PC-3 (cell line): ENCODE results near the gene SALL4.
"Not testable (repeated sequence)": the region's sequence is repeated elsewhere in the genome, so short reads cannot be mapped to it uniquely, and the experiment has no call there.

Source experiments
- EZH2 ChIP-seq: fragments of 300-600 bp; sonication (generic); IDR thresholded peaks from one replicate; pipeline ENCODE4 v1.6.1; 2017; ENCODE audit warnings: antibody characterized with exemption, mild to moderate bottlenecking, low read length; ENCODE audit not compliant: unreplicated experiment
- EZH2phosphoT487 ChIP-seq: fragments of 300-600 bp; sonication (generic); IDR thresholded peaks from 2 replicates; pipeline ENCODE4 v1.6.1; 2018; ENCODE audit warnings: mild to moderate bottlenecking, antibody characterized with exemption, low read length, borderline replicate concordance
- TF ChIP-seq, protein P1 (sequence below): fragments of 300-600 bp; sonication (generic); conservative IDR thresholded peaks from 2 replicates; pipeline ENCODE4 v1.5.1; 2017; ENCODE audit warnings: antibody characterized with exemption, low read depth, mild to moderate bottlenecking, low read length

DNA sequence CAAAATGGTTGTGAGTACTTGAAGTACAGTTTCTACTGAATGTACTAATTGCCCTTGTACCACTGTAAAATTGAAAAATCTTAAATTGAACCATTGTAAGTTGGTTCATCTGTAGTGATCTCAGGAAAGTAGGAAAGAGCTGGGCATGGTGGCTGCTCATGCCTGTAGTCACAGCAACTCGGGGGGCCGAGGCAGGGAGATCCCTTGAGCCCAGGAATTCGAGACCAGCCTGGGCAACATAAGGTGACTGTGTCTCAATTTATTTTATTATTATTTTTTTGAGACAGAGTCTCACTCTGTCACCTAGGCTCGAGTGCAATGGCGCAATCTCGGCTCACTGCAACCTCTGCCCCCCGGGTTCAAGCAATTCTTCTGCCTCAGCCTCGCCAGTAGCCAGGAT, 14.5 kb upstream of the SALL4 start:
- TF ChIP-seq, protein P1, sequence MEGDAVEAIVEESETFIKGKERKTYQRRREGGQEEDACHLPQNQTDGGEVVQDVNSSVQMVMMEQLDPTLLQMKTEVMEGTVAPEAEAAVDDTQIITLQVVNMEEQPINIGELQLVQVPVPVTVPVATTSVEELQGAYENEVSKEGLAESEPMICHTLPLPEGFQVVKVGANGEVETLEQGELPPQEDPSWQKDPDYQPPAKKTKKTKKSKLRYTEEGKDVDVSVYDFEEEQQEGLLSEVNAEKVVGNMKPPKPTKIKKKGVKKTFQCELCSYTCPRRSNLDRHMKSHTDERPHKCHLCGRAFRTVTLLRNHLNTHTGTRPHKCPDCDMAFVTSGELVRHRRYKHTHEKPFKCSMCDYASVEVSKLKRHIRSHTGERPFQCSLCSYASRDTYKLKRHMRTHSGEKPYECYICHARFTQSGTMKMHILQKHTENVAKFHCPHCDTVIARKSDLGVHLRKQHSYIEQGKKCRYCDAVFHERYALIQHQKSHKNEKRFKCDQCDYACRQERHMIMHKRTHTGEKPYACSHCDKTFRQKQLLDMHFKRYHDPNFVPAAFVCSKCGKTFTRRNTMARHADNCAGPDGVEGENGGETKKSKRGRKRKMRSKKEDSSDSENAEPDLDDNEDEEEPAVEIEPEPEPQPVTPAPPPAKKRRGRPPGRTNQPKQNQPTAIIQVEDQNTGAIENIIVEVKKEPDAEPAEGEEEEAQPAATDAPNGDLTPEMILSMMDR = not testable (repeated sequence)
- TF ChIP-seq EZH2phosphoT487, EZH2: not testable (repeated sequence)
